HG03060 (cell line): ENCODE data around the gene UBASH3B.

Source experiments
- ATAC-seq: cut with Tn5 transposase; IDR thresholded peaks from one replicate; pipeline ENCODE4 v1.9.1; 2021; ENCODE audit warnings: low read depth, moderate number of reproducible peaks; ENCODE audit not compliant: unreplicated experiment

UBASH3B gene

GRCh38 chr11:122749005-122749687, 93.6 kb downstream of the UBASH3B start:
- peak; percentile 89 for ATAC-seq

- no peak for ATAC-seq
These were observed 94.5 kb downstream of the UBASH3B start for GRCh38 chr11:122750049-122750448.

- ATAC-seq, result no peak
These were observed 96.0 kb downstream of the UBASH3B start for GRCh38 chr11:122751292-122752070.

- ATAC-seq, result no peak
These were observed 98.5 kb downstream of the UBASH3B start for GRCh38 chr11:122754028-122754427.

GRCh38 chr11:122754553-122755322, 99.2 kb downstream of the UBASH3B start:
- ATAC-seq, result no peak

GRCh38 chr11:122755409-122755808, 99.9 kb downstream of the UBASH3B start:
- no peak for ATAC-seq

GRCh38 chr11:122755941-122756340, 100.4 kb downstream of the UBASH3B start:
- ATAC-seq, result no peak

GRCh38 chr11:122756417-122756816, 100.9 kb downstream of the UBASH3B start:
- ATAC-seq, result no peak

GRCh38 chr11:122757201-122757600, 101.7 kb downstream of the UBASH3B start:
- ATAC-seq, result no peak

- ATAC-seq, result no peak
These were observed 102.8 kb downstream of the UBASH3B start for GRCh38 chr11:122758339-122758738.

GRCh38 chr11:122758974-122759373, 103.5 kb downstream of the UBASH3B start:
- no peak for ATAC-seq

- ATAC-seq, result no peak
These were observed 107.6 kb downstream of the UBASH3B start for GRCh38 chr11:122763108-122763507.

- no peak for ATAC-seq
These were observed 109.0 kb downstream of the UBASH3B start for GRCh38 chr11:122764371-122765090.

- no peak for ATAC-seq
These were observed 110.1 kb downstream of the UBASH3B start for GRCh38 chr11:122765487-122766131.

GRCh38 chr11:122769126-122769780, 113.7 kb downstream of the UBASH3B start:
- ATAC-seq, result no peak

- ATAC-seq, result no peak
These were observed 117.4 kb downstream of the UBASH3B start for GRCh38 chr11:122772945-122773344.

- ATAC-seq, result no peak
These were observed 118.3 kb downstream of the UBASH3B start for GRCh38 chr11:122773781-122774266.

- ATAC-seq, result no peak
These were observed 120.3 kb downstream of the UBASH3B start for GRCh38 chr11:122775675-122776271.

- no peak for ATAC-seq
These were observed 121.0 kb downstream of the UBASH3B start for GRCh38 chr11:122776546-122776945.
